Liver (tissue), 3 donors: Measurements from ENCODE around the gene SUMO2.

ENCODE experiments used
- ATF3 ChIP-seq: IDR thresholded peaks from 2 replicates; pipeline ENCODE4 v1.6.1; 2016; ENCODE audit warnings: antibody characterized with exemption
- CTCF ChIP-seq: fragments of 150-350 bp; IDR thresholded peaks from 2 replicates; pipeline ENCODE4 v1.5.1; 2017; ENCODE audit warnings: improper control_type of control experiment, low read depth, low read length; ENCODE audit not compliant: missing input control
- EGR1 ChIP-seq, 2 donors: IDR thresholded peaks; 2 replicates each; pipeline ENCODE4 v1.6.1; 2016 to 2018; ENCODE audit warnings: antibody characterized with exemption in 2 of 2, low read depth in 2 of 2
- GABPA ChIP-seq, 2 donors: IDR thresholded peaks in 1 of 2; conservative IDR thresholded peaks in 1 of 2; 2 replicates each; pipeline ENCODE4 v1.6.1; 2016; ENCODE audit warnings: antibody characterized with exemption in 2 of 2, mild to moderate bottlenecking in 1 of 2, moderate library complexity in 1 of 2
- HNF4G ChIP-seq: IDR thresholded peaks from 2 replicates; pipeline ENCODE4 v1.6.1; 2016; ENCODE audit warnings: antibody characterized with exemption
- JUND ChIP-seq, 2 donors: IDR thresholded peaks; 2 replicates each; pipeline ENCODE4 v1.6.1; 2016; ENCODE audit warnings: antibody characterized with exemption in 2 of 2
- MAX ChIP-seq: IDR thresholded peaks from 2 replicates; pipeline ENCODE4 v1.6.1; 2016; ENCODE audit warnings: antibody characterized with exemption
- NR2F2 ChIP-seq: IDR thresholded peaks from 2 replicates; pipeline ENCODE4 v1.6.1; 2016; ENCODE audit warnings: antibody characterized with exemption
- RAD21 ChIP-seq, 2 donors: IDR thresholded peaks; 2 replicates each; pipeline ENCODE4 v1.6.1; 2016; ENCODE audit warnings: antibody characterized with exemption in 2 of 2, mild to moderate bottlenecking in 2 of 2
- REST ChIP-seq: IDR thresholded peaks from 2 replicates; pipeline ENCODE4 v1.6.1; 2016; ENCODE audit warnings: antibody characterized with exemption, mild to moderate bottlenecking
- RXRA ChIP-seq, 2 donors: IDR thresholded peaks; 2 replicates each; pipeline ENCODE4 v1.6.1; 2017 to 2018; ENCODE audit warnings: antibody characterized with exemption in 2 of 2, mild to moderate bottlenecking in 1 of 2
- SP1 ChIP-seq: IDR thresholded peaks from 2 replicates; pipeline ENCODE4 v1.6.1; 2018; ENCODE audit warnings: antibody characterized with exemption, mild to moderate bottlenecking
- TAF1 ChIP-seq: conservative IDR thresholded peaks from 2 replicates; pipeline ENCODE4 v1.6.1; 2016; ENCODE audit warnings: antibody characterized with exemption, mild to moderate bottlenecking
- YY1 ChIP-seq: IDR thresholded peaks from 2 replicates; pipeline ENCODE4 v1.6.1; 2016; ENCODE audit warnings: antibody characterized with exemption, mild to moderate bottlenecking
- donor health status: healthy.
- donor health status: healthy.

- no peak for TF ChIP-seq GABPA (IDR thresholded peaks at IDR 0.05 in 1 of 2, conservative IDR thresholded peaks at IDR 0.05 in 1 of 2)
- TF ChIP-seq NR2F2, result no peak
- no peak for TF ChIP-seq ATF3
- TF ChIP-seq CTCF, result no peak
- TF ChIP-seq REST, result no peak
- no peak for TF ChIP-seq TAF1
- no peak for TF ChIP-seq YY1
- TF ChIP-seq MAX, result no peak
- TF ChIP-seq SP1, result no peak
- TF ChIP-seq HNF4G, result no peak
- no peak for TF ChIP-seq JUND (IDR thresholded peaks at IDR 0.05)
- TF ChIP-seq RAD21 (IDR thresholded peaks at IDR 0.05), result no peak
- no peak for TF ChIP-seq RXRA (IDR thresholded peaks at IDR 0.05)
- TF ChIP-seq EGR1 (IDR thresholded peaks at IDR 0.05; ENCODE audit: low read depth in 2 of 2), result no peak
Observed at GRCh38 chr17:75231741-75232464, 49.1 kb upstream of the SUMO2 start.
